ENCODE data around the gene LRRK2.

The LRRK2 gene

DNA sequence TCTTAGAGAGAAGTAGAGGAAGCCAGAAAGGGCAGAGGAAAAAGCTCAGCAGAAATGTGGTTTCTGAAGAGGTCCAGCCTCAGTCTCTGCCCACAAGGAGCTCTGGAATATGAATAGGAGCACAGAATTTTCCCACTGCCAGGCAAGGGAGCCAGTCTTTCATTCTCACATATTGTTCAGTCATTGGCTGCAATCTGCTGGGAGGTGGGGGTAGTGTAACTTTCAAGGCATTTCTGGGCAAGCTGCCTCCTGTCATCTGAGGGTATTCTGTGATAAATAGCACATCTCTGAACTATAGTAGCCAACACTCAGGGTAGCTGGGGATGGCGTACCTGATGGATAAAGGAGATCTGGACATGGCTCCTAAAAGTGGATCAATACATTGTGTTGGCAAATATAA is 127.2 kb downstream of the LRRK2 start:
- Histone ChIP-seq H4K20me1 (ENCODE audit: insufficient read depth, low read length) (no peaks in the 10 kb centered on the region), H2AFZ (ENCODE audit: low read length) (no peak overlapping the region), H3K9me2 (replicated peaks; ENCODE audit: insufficient read depth, low read length) (no peaks in the 10 kb centered on the region), H3K4me1 (ENCODE audit: low read length) (no peaks in the 10 kb centered on the region), H3K9me3 (replicated peaks; ENCODE audit: insufficient read depth, low read length) (no peaks in the 10 kb centered on the region), H3K36me3 (replicated peaks; ENCODE audit: insufficient read depth, low read length) (no peaks in the 10 kb centered on the region), H3K4me3 (ENCODE audit: low read length) (no peak overlapping the region), H3F3A (ENCODE audit: insufficient read depth, low read length) (no peaks in the 10 kb centered on the region), H3K4me2 (ENCODE audit: low read depth, low read length) (no peak overlapping the region), H3K27ac (ENCODE audit: low read length) (no peak overlapping the region), H3K9ac (ENCODE audit: low read length) (no peak overlapping the region), H3K79me2 (ENCODE audit: low read length) (no peaks in the 10 kb centered on the region), H3K27me3 (replicated peaks; ENCODE audit: insufficient read depth, low read length) (no peaks in the 10 kb centered on the region)
- no peak for TF ChIP-seq EZH2phosphoT487 (IDR thresholded peaks at IDR 0.05; ENCODE audit: low read length)
- TF ChIP-seq CTCF (IDR thresholded peaks at IDR 0.05; ENCODE audit: low read length) = no peak
- no peak for TF ChIP-seq EZH2 (optimal IDR thresholded peaks at IDR 0.05; ENCODE audit: low read depth, low read length)
- no peak for DNase-seq

- Histone ChIP-seq H3K9ac (ENCODE audit: low read length) (no peak overlapping the region), H2AFZ (ENCODE audit: low read length) (no peak overlapping the region), H3K9me3 (replicated peaks; ENCODE audit: insufficient read depth, low read length) (no peaks in the 10 kb centered on the region), H3K36me3 (replicated peaks; ENCODE audit: insufficient read depth, low read length) (no peaks in the 10 kb centered on the region), H3K4me3 (ENCODE audit: low read length) (no peak overlapping the region), H3K79me2 (ENCODE audit: low read length) (no peaks in the 10 kb centered on the region), H3F3A (ENCODE audit: insufficient read depth, low read length) (no peaks in the 10 kb centered on the region), H3K9me2 (replicated peaks; ENCODE audit: insufficient read depth, low read length) (no peaks in the 10 kb centered on the region), H3K27me3 (replicated peaks; ENCODE audit: insufficient read depth, low read length) (no peaks in the 10 kb centered on the region), H3K27ac (ENCODE audit: low read length) (no peak overlapping the region), H3K4me2 (ENCODE audit: low read depth, low read length) (no peak overlapping the region), H4K20me1 (ENCODE audit: insufficient read depth, low read length) (no peaks in the 10 kb centered on the region), H3K4me1 (ENCODE audit: low read length) (no peaks in the 10 kb centered on the region)
- no peak for DNase-seq
- no peak for TF ChIP-seq EZH2phosphoT487 (IDR thresholded peaks at IDR 0.05; ENCODE audit: low read length)
- TF ChIP-seq CTCF (IDR thresholded peaks at IDR 0.05; ENCODE audit: low read length) = peak; percentile 47
These were observed 150.3 kb downstream of the LRRK2 start for GRCh38 chr12:40375076-40375475.

GRCh38 chr12:40376533-40377267 is 151.9 kb downstream of the LRRK2 start:
- no peak for TF ChIP-seq EZH2 (optimal IDR thresholded peaks at IDR 0.05; ENCODE audit: low read depth, low read length)
- TF ChIP-seq CTCF (IDR thresholded peaks at IDR 0.05; ENCODE audit: low read length) = no peak
- no peaks in the 10 kb centered on the region for H4K20me1 ChIP-seq (ENCODE audit: insufficient read depth, low read length)
- H3K36me3 ChIP-seq (replicated peaks; ENCODE audit: insufficient read depth, low read length) = no peaks in the 10 kb centered on the region
- no peaks in the 10 kb centered on the region for H3K9me2 ChIP-seq (replicated peaks; ENCODE audit: insufficient read depth, low read length)
- H3K27ac ChIP-seq (ENCODE audit: low read length) = no peak overlapping the region
- no peak overlapping the region for H3K4me2 ChIP-seq (ENCODE audit: low read depth, low read length)
- H3K4me1 ChIP-seq (ENCODE audit: low read length) = peaks cover 2% of the 10 kb centered on the region; the same call in 1 of the 2 replicates
- no peaks in the 10 kb centered on the region for H3F3A ChIP-seq (ENCODE audit: insufficient read depth, low read length)
- H3K79me2 ChIP-seq (ENCODE audit: low read length) = no peaks in the 10 kb centered on the region
- no peaks in the 10 kb centered on the region for H3K27me3 ChIP-seq (replicated peaks; ENCODE audit: insufficient read depth, low read length)
- no peak overlapping the region for H3K4me3 ChIP-seq (ENCODE audit: low read length)
- H3K9ac ChIP-seq (ENCODE audit: low read length) = no peak overlapping the region
- no peak for DNase-seq
- H2AFZ ChIP-seq (ENCODE audit: low read length) = no peak overlapping the region
- no peaks in the 10 kb centered on the region for H3K9me3 ChIP-seq (replicated peaks; ENCODE audit: insufficient read depth, low read length)

Data from MM.1S (cell line).